Body of pancreas (tissue), 4 donors: Measurements from ENCODE around the gene PRKG1. TPM values are rescaled to one million over a fixed set of nuclear protein-coding genes. Genes with fewer than 3 reads are reported as not detected.

Experiments used
- ATAC-seq: fragments of 150-250 bp; one replicate; pipeline ENCODE4 v1.9.1; 2016
- DNase-seq, 4 donors: peaks; one replicate each; pipeline ENCODE4 v3.0.0-alpha.2; 2019
- H3K27ac ChIP-seq, 4 donors: fragments of 200-600 bp; sonication (generic); 1 replicate in 3 of 4; 2 replicates in 1 of 4; pipeline versions ENCODE4 v1.5.1 to v1.6.1; 2016 to 2019; ENCODE audit warnings: mild to moderate bottlenecking in 1 of 4, mixed read lengths in 1 of 4, moderate library complexity in 1 of 4
- H3K27me3 ChIP-seq, 2 donors: fragments of 200-600 bp; sonication (generic); one replicate each; pipeline ENCODE4 v1.6.0; 2016; ENCODE audit warnings: mild to moderate bottlenecking in 1 of 2
- H3K36me3 ChIP-seq, 2 donors: fragments of 200-600 bp; sonication (generic); replicated peaks in 1 of 2; 2 replicates each; pipeline ENCODE4 v1.5.1; 2016; ENCODE audit warnings: low read depth in 2 of 2; ENCODE audit not compliant: insufficient read depth in 1 of 2
- H3K4me1 ChIP-seq: fragments of 200-600 bp; sonication (generic); one replicate; pipeline ENCODE4 v1.6.0; 2016
- H3K4me3 ChIP-seq, 2 donors: fragments of 200-600 bp; sonication (generic); 1 replicate in 1 of 2; 2 replicates in 1 of 2; pipeline ENCODE4 v1.5.1; 2016 to 2019
- H3K9me3 ChIP-seq, 3 donors: fragments of 200-600 bp; sonication (generic); 1 replicate in 2 of 3; 2 replicates in 1 of 3; pipeline ENCODE4 v1.5.1; 2016
- CTCF ChIP-seq, 7 experiments: fragments of 450-650 bp in 4 of 7; fragments of 200-600 bp in 3 of 7; sonication (generic) in 3 of 7; IDR thresholded peaks; one replicate each; pipeline ENCODE4 v1.5.1; 2016 to 2019; ENCODE audit warnings: antibody characterized with exemption in 7 of 7
- POLR2A ChIP-seq, 3 donors: fragments of 450-650 bp; IDR thresholded peaks; one replicate each; pipeline ENCODE4 v1.6.1; 2016; ENCODE audit warnings: antibody characterized with exemption in 3 of 3, mild to moderate bottlenecking in 2 of 3
- WGBS, 2 donors: methylation state at CpG; one replicate each; pipeline ENCODE4 v1.1.5; 2017; 5-methylcytosine and 5-hydroxymethylcytosine counted together
- intact Hi-C: fragments of 100-400 bp; cut with DNase I; formaldehyde crosslinking; loops from one replicate; pipeline ENCODE4 v1.15.1; 2023
- total RNA-seq, 2 donors: library from RNA; depleted of rRNA; stranded (reverse); fragments of >200 nt; gene quantifications; one replicate each; pipeline ENCODE4 v1.1.0, GENCODE V29; 2016

Gene PRKG1
- total RNA-seq, 2 donors from 2014 or later, result 14.2 to 18.9 TPM

- no peak for ATAC-seq
- Histone ChIP-seq H3K27ac (no peak overlapping the region), H3K9me3 (no peaks in the 10 kb centered on the region), H3K4me1 (peaks cover 5% of the 10 kb centered on the region), H3K36me3 (no peaks in the 10 kb centered on the region), H3K4me3 (no peak overlapping the region), H3K27me3 (no peaks in the 10 kb centered on the region)
- intact Hi-C loops, result no loop called here
- no peak for DNase-seq
- WGBS, 2 donors, result 51 to 62% methylated on average over 3 of the region's 3 CpGs
- TF ChIP-seq POLR2A (IDR thresholded peaks at IDR 0.05) (no peak), CTCF (IDR thresholded peaks at IDR 0.05) (no peak)
Measured at GRCh38 chr10:51640120-51640819, 566.0 kb downstream of the PRKG1 start.

GRCh38 chr10:51642581-51642980 lies 568.3 kb downstream of the PRKG1 start:
- 18 to 27% methylated on average over 4 of the region's 4 CpGs for WGBS, 2 donors
- H3K27ac ChIP-seq, result no peak overlapping the region

GRCh38 chr10:51643734-51644133 lies 569.4 kb downstream of the PRKG1 start:
- Histone ChIP-seq H3K4me3 (no peak overlapping the region), H3K9me3 (no peaks in the 10 kb centered on the region), H3K27me3 (no peaks in the 10 kb centered on the region), H3K36me3 (no peaks in the 10 kb centered on the region), H3K27ac (no peak overlapping the region), H3K4me1 (peaks cover 5% of the 10 kb centered on the region)
- no peak for TF ChIP-seq POLR2A (IDR thresholded peaks at IDR 0.05)
- TF ChIP-seq CTCF (IDR thresholded peaks at IDR 0.05), result no peak
- WGBS, 2 donors, result 42 to 55% methylated on average over 3 of the region's 3 CpGs
- intact Hi-C loops, result no loop called here
- DNase-seq, result no peak
- ATAC-seq, result no peak

More at GRCh38 chr10:51642581-51642980, 568.3 kb downstream of the PRKG1 start:
- Histone ChIP-seq H3K27me3 (no peaks in the 10 kb centered on the region), H3K36me3 (no peaks in the 10 kb centered on the region), H3K4me1 (peaks cover 5% of the 10 kb centered on the region), H3K4me3 (no peak overlapping the region), H3K9me3 (no peaks in the 10 kb centered on the region)
- DNase-seq (no peak), ATAC-seq (no peak)
- intact Hi-C loops, result no loop called here
- TF ChIP-seq POLR2A (IDR thresholded peaks at IDR 0.05), result no peak
- no peak for TF ChIP-seq CTCF (IDR thresholded peaks at IDR 0.05)

GRCh38 chr10:51649064-51649463 lies 574.8 kb downstream of the PRKG1 start:
- no peaks in the 10 kb centered on the region for H3K4me1 ChIP-seq
- no peak overlapping the region for H3K4me3 ChIP-seq
- no peak for ATAC-seq
- no peaks in the 10 kb centered on the region for H3K9me3 ChIP-seq
- H3K27me3 ChIP-seq, result no peaks in the 10 kb centered on the region
- H3K27ac ChIP-seq, result no peak overlapping the region
- intact Hi-C loops, result no loop called here
- TF ChIP-seq POLR2A (IDR thresholded peaks at IDR 0.05) (no peak), CTCF (IDR thresholded peaks at IDR 0.05) (no peak)
- H3K36me3 ChIP-seq, result no peaks in the 10 kb centered on the region
- WGBS, 2 donors, result 94% methylated on average over 3 of the region's 3 CpGs
- no peak for DNase-seq

- no peak overlapping the region for H3K4me3 ChIP-seq
- intact Hi-C loops, result no loop called here
- no peak overlapping the region for H3K27ac ChIP-seq
- DNase-seq (no peak), ATAC-seq (no peak)
- H3K36me3 ChIP-seq, result no peaks in the 10 kb centered on the region
- WGBS, 2 donors, result 65 to 84% methylated on average over 1 of the region's 1 CpG
- no peaks in the 10 kb centered on the region for H3K4me1 ChIP-seq
- no peaks in the 10 kb centered on the region for H3K27me3 ChIP-seq
- no peaks in the 10 kb centered on the region for H3K9me3 ChIP-seq
- no peak for TF ChIP-seq POLR2A (IDR thresholded peaks at IDR 0.05)
- no peak for TF ChIP-seq CTCF (IDR thresholded peaks at IDR 0.05)
Measured at GRCh38 chr10:51651063-51651462, 576.8 kb downstream of the PRKG1 start.
